Tibial nerve (tissue), 4 donors: ENCODE results near the gene SUPT3H. TPM values are rescaled to one million over a fixed set of nuclear protein-coding genes. Genes with fewer than 3 reads are reported as not detected.

Experiments used
- DNase-seq, 2 donors: peaks; one replicate each; pipeline ENCODE4 v3.0.0-alpha.2; 2019; ENCODE audit warnings: low spot score in 2 of 2
- H3K27ac ChIP-seq, 4 donors: fragments of 200-600 bp; sonication (generic) in 3 of 4; one replicate each; pipeline ENCODE4 v1.5.1; 2017 to 2019; ENCODE audit warnings: mild to moderate bottlenecking in 1 of 4
- H3K27me3 ChIP-seq, 2 donors: fragments of 200-600 bp; sonication (generic) in 1 of 2; one replicate each; pipeline versions ENCODE4 v1.5.1 to v1.6.0; 2017 to 2019
- H3K36me3 ChIP-seq, 3 donors: fragments of 200-600 bp; sonication (generic); one replicate each; pipeline ENCODE4 v1.5.1; 2018 to 2019
- H3K4me1 ChIP-seq, 4 donors: fragments of 200-600 bp; sonication (generic) in 3 of 4; one replicate each; pipeline ENCODE4 v1.5.1; 2017 to 2019
- H3K4me3 ChIP-seq, 4 donors: fragments of 200-600 bp; sonication (generic) in 3 of 4; one replicate each; pipeline ENCODE4 v1.5.1; 2017 to 2019; ENCODE audit warnings: mild to moderate bottlenecking in 1 of 4, moderate library complexity in 1 of 4
- H3K9me3 ChIP-seq, 4 donors: fragments of 200-600 bp; sonication (generic) in 3 of 4; one replicate each; pipeline ENCODE4 v1.5.1; 2017 to 2019
- CTCF ChIP-seq, 5 experiments: fragments of 200-600 bp in 3 of 5; fragments of 450-650 bp in 2 of 5; sonication (generic) in 3 of 5; IDR thresholded peaks; one replicate each; pipeline ENCODE4 v1.5.1; 2016 to 2019; ENCODE audit warnings: antibody characterized with exemption in 5 of 5, mild to moderate bottlenecking in 3 of 5, moderate library complexity in 2 of 5
- EP300 ChIP-seq, 2 donors: sonication (generic); formaldehyde crosslinking; IDR thresholded peaks; one replicate each; pipeline ENCODE4 v1.6.1; 2017; ENCODE audit warnings: antibody characterized with exemption in 2 of 2, mild to moderate bottlenecking in 1 of 2
- POLR2A ChIP-seq, 2 donors: fragments of 450-650 bp; IDR thresholded peaks; one replicate each; pipeline ENCODE4 v1.6.1; 2017; ENCODE audit warnings: antibody characterized with exemption in 2 of 2, mild to moderate bottlenecking in 2 of 2, moderate library complexity in 2 of 2
- WGBS, 2 donors: methylation state at CpG; one replicate each; pipeline ENCODE4 v1.1.5; 2018; 5-methylcytosine and 5-hydroxymethylcytosine counted together
- total RNA-seq, 4 donors: library from RNA; depleted of rRNA; stranded (reverse); fragments of >200 nt; gene quantifications; one replicate each; pipeline ENCODE4 v1.1.0, GENCODE V29; 2016

The SUPT3H gene
- total RNA-seq, 4 donors from 2014 or later: 6.6 to 16.5 (median 14.8) TPM

GRCh38 chr6:45006893-45007292 lies 370.8 kb downstream of the SUPT3H start:
- no peaks in the 10 kb centered on the region for H3K4me1 ChIP-seq
- H3K9me3 ChIP-seq: peaks cover 0 to 3% (median 0%) of the 10 kb centered on the region in 4 donors
- no peaks in the 10 kb centered on the region for H3K27me3 ChIP-seq
- 97 to 100% methylated on average over 3 of the region's 3 CpGs for WGBS, 2 donors
- DNase-seq: no peak
- peaks cover 0 to 11% (median 0%) of the 10 kb centered on the region in 3 donors for H3K36me3 ChIP-seq
- H3K4me3 ChIP-seq: no peak overlapping the region
- TF ChIP-seq CTCF (IDR thresholded peaks at IDR 0.05): no peak
- TF ChIP-seq EP300 (IDR thresholded peaks at IDR 0.05): no peak
- TF ChIP-seq POLR2A (IDR thresholded peaks at IDR 0.05): no peak
- H3K27ac ChIP-seq: no peak overlapping the region

- Histone ChIP-seq H3K4me3 (no peak overlapping the region), H3K36me3 (no peaks in the 10 kb centered on the region), H3K9me3 (no peaks in the 10 kb centered on the region), H3K27me3 (no peaks in the 10 kb centered on the region), H3K27ac (no peak overlapping the region), H3K4me1 (no peaks in the 10 kb centered on the region)
- TF ChIP-seq POLR2A (IDR thresholded peaks at IDR 0.05) (no peak), CTCF (IDR thresholded peaks at IDR 0.05) (no peak), EP300 (IDR thresholded peaks at IDR 0.05) (no peak)
- 34 to 38% methylated on average over 2 of the region's 2 CpGs for WGBS, 2 donors
- no peak for DNase-seq
Measured at GRCh38 chr6:45003961-45004360, 373.8 kb downstream of the SUPT3H start.

DNA sequence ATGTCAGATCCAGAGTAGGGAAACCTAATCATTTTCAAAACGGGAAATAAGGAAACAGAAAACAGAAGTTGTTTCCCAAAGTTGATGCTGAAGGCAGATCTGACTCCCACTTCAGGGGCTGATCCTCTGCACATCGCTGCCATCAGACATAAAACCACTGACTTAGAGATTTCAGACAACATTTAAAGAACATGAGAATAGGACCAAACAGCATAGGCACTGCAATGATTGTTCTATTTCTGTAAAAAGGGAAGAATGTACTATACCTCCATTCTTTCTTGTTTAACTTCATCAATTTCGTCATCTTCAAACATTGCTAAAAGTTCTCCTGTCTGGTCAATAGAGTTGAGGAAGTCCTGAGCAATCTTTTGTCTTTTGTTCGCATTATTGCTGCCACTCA lies 374.3 kb downstream of the SUPT3H start:
- WGBS, 2 donors: 73 to 75% methylated on average over 4 of the region's 4 CpGs
- Histone ChIP-seq H3K27ac (no peak overlapping the region), H3K9me3 (no peaks in the 10 kb centered on the region), H3K4me3 (no peak overlapping the region), H3K27me3 (no peaks in the 10 kb centered on the region), H3K4me1 (no peaks in the 10 kb centered on the region), H3K36me3 (no peaks in the 10 kb centered on the region)
- no peak for DNase-seq
- no peak for TF ChIP-seq POLR2A (IDR thresholded peaks at IDR 0.05)
- TF ChIP-seq EP300 (IDR thresholded peaks at IDR 0.05): peak in 1 of 2 donors; percentile 26

DNA sequence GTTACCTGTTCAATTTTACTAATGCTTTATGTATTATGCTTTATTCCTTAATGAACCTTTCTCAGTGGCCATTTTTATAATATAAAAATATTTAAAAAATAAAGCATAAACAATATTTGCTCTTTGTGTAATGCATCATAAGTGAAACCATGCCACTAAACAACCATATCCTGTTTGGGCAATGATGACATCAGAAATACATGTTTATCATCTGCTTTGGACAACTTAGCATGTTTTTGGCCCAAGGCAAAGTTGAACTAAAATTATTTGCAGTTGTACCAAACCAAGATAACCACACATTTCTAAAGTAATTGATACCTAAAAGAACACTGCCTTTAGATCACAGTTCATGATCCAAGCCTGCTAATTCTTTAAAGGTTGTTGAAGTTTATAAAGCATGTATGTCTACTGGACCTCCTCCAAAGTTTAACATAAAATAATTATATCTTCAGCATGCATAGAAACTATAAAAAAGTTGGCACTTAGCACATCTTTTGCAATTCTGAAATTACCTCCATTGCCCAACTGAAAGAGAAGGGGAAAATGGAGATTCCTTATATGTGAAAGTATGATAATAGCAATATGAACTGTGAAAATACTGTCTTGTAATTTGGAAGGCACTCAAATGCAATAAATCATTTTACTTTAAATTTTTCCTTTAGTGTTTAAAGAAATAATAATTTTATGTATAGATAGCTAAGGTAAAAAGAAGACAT lies 375.2 kb downstream of the SUPT3H start:
- Histone ChIP-seq H3K9me3 (no peaks in the 10 kb centered on the region), H3K27ac (no peak overlapping the region), H3K36me3 (no peaks in the 10 kb centered on the region), H3K4me1 (no peaks in the 10 kb centered on the region), H3K4me3 (no peak overlapping the region), H3K27me3 (no peaks in the 10 kb centered on the region)
- TF ChIP-seq EP300 (IDR thresholded peaks at IDR 0.05): no peak
- no peak for DNase-seq

GRCh38 chr6:45001663-45002062 lies 376.1 kb downstream of the SUPT3H start:
- Histone ChIP-seq H3K4me3 (no peak overlapping the region), H3K36me3 (no peaks in the 10 kb centered on the region), H3K27ac (no peak overlapping the region), H3K4me1 (no peaks in the 10 kb centered on the region), H3K9me3 (no peaks in the 10 kb centered on the region), H3K27me3 (no peaks in the 10 kb centered on the region)
- DNase-seq: no peak
- 56 to 74% methylated on average over 1 of the region's 1 CpG for WGBS, 2 donors
- TF ChIP-seq CTCF (IDR thresholded peaks at IDR 0.05): no peak

DNA sequence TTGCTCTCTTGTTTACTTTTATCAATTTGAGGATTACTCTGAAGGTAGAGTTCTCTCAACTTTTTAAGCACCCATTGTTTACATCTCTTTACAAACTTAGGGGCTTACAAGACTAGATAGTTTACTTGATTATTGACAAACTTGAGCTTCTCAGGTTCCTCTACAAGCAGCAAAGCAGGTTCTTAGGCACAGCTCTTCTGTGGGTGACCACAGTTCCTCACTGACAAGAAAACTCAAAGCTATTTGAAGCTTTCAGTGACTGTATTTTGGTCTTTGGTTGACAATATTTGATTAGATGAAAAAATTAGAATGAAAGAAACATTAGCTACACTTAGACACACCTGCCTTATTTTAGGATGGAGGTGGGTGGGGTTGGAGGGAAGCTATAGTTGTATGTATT lies 376.9 kb downstream of the SUPT3H start:
- Histone ChIP-seq H3K4me3 (no peak overlapping the region), H3K36me3 (no peaks in the 10 kb centered on the region), H3K4me1 (no peaks in the 10 kb centered on the region), H3K27me3 (no peaks in the 10 kb centered on the region), H3K9me3 (no peaks in the 10 kb centered on the region), H3K27ac (no peak overlapping the region)
- no peak for TF ChIP-seq POLR2A (IDR thresholded peaks at IDR 0.05)
- TF ChIP-seq CTCF (IDR thresholded peaks at IDR 0.05): no peak
- no peak for TF ChIP-seq EP300 (IDR thresholded peaks at IDR 0.05)
- DNase-seq: no peak
